Ovary (tissue), 9 donors: ENCODE measurements around the gene PDE7B. TPM values are rescaled to one million over a fixed set of nuclear protein-coding genes. Genes with fewer than 3 reads are reported as not detected.

ENCODE experiments used
- DNase-seq, 5 donors: peaks; one replicate each; pipeline ENCODE4 v3.0.0-alpha.2; 2019 to 2020
- H3K27ac ChIP-seq, 2 donors: fragments of 200-600 bp; one replicate each; pipeline versions ENCODE4 v1.5.1 to v1.8.0; 2019 to 2022
- H3K27me3 ChIP-seq: fragments of 200-600 bp; one replicate; pipeline ENCODE4 v1.8.0; 2022
- H3K36me3 ChIP-seq: fragments of 200-600 bp; sonication (generic); one replicate; pipeline ENCODE4 v1.5.1; 2019
- H3K4me1 ChIP-seq: one replicate; pipeline ENCODE4 v1.8.1; 2013; ENCODE audit warnings: mild to moderate bottlenecking, moderate library complexity; ENCODE audit not compliant: insufficient read depth
- H3K4me3 ChIP-seq: fragments of 200-600 bp; sonication (generic); one replicate; pipeline ENCODE4 v1.5.1; 2017
- H3K9me3 ChIP-seq, 2 donors: fragments of 200-600 bp in 1 of 2; sonication (generic) in 1 of 2; one replicate each; pipeline versions ENCODE4 v1.5.1 to v1.8.1; 2013 to 2019; ENCODE audit warnings: mild to moderate bottlenecking in 1 of 2, moderate library complexity in 1 of 2
- CTCF ChIP-seq, 3 donors: fragments of 450-650 bp in 2 of 3; fragments of 200-600 bp in 1 of 3; IDR thresholded peaks; one replicate each; pipeline versions ENCODE4 v1.5.1 to v1.8.0; 2016 to 2022; ENCODE audit warnings: antibody characterized with exemption in 3 of 3, mild to moderate bottlenecking in 1 of 3
- EP300 ChIP-seq: sonication (generic); formaldehyde crosslinking; IDR thresholded peaks from one replicate; pipeline ENCODE4 v1.6.1; 2017; ENCODE audit warnings: antibody characterized with exemption
- POLR2A ChIP-seq: fragments of 450-650 bp; IDR thresholded peaks from one replicate; pipeline ENCODE4 v1.6.1; 2017; ENCODE audit warnings: antibody characterized with exemption, mild to moderate bottlenecking, moderate library complexity
- WGBS, 3 donors: extraction: QIAGEN DNeasy Blood & Tissue Kit in 1 of 3; methylation state at CpG; one replicate each; pipeline versions ENCODE4 v1.1.5 to v1.1.7; 2013 to 2017; 5-methylcytosine and 5-hydroxymethylcytosine counted together
- intact Hi-C, 4 donors: fragments of 100-400 bp; cut with DNase I; formaldehyde crosslinking; loops; one replicate each; pipeline versions ENCODE4 v1.11.0 to v1.15.1; 2022 to 2023
- polyA plus RNA-seq, 2 donors: library from polyadenylated mRNA; stranded (reverse); fragments of 200-250 nt in 1 of 2; fragments of 350-450 nt in 1 of 2; fragmentation: Illumina TruSeq in 1 of 2; extraction: RNeasy Lipid Tissue Mini Kit (QIAGEN cat#74804) in 1 of 2; gene quantifications; one replicate each; pipeline ENCODE4 v1.2.3, GENCODE V29; 2013 to 2014
- total RNA-seq, 7 donors: library from RNA; depleted of rRNA in 2 of 7; stranded (reverse); fragments of >200 nt in 2 of 7; fragmentation: NEBNext Ultra II Directional in 3 of 7; extraction: Animal tissue kit (Norgen Biotek cat#: 25700) in 3 of 7; gene quantifications; one replicate each; pipeline versions ENCODE4 v1.1.0 to v1.2.4, GENCODE V29; 2016 to 2023
- donor health status: DM: no; HTN: no; CAD: no; lungs with moderate emphysema.
- donor health status: DM: no; HTN: no; CAD: no.
- donor health status: Bipolar disorder and iron deficiency.
- donor health status: DM: yes; HTN: yes; CAD: no.
- donor health status: DM: no; HTN: no; CAD: no.
- donor health status: DM: yes; HTN: yes; CAD: no.

The PDE7B gene
- total and polyA plus RNA-seq, 9 donors, result 11.6 to 62.7 (median 21.6) TPM

GRCh38 chr6:135897087-135897486 lies 45.6 kb downstream of the PDE7B start:
- 94 to 100% (median 98%) methylated on average over 1 of the region's 1 CpG for WGBS, 3 donors
- Histone ChIP-seq H3K4me1 (peaks cover 3% of the 10 kb centered on the region), H3K9me3 (no peaks in the 10 kb centered on the region), H3K36me3 (no peaks in the 10 kb centered on the region), H3K4me3 (no peak overlapping the region), H3K27me3 (no peaks in the 10 kb centered on the region), H3K27ac (no peak overlapping the region)
- intact Hi-C loops, result no loop called here
- DNase-seq, result no peak
- no peak for TF ChIP-seq CTCF (IDR thresholded peaks at IDR 0.05)
- TF ChIP-seq EP300, result no peak
- TF ChIP-seq POLR2A, result no peak

- H3K4me3 ChIP-seq, result peak overlapping the region; percentile 13
- intact Hi-C loops, result no loop called here
- 3 to 5% (median 3%) methylated on average over 6 of the region's 6 CpGs for WGBS, 3 donors
- H3K27ac ChIP-seq, result peak overlapping the region; percentile 44 to 83
- TF ChIP-seq CTCF (IDR thresholded peaks at IDR 0.05), result no peak
- TF ChIP-seq POLR2A, result no peak
- TF ChIP-seq EP300, result no peak
- no peaks in the 10 kb centered on the region for H3K36me3 ChIP-seq
- no peaks in the 10 kb centered on the region for H3K9me3 ChIP-seq
- peak; percentile 66 to 78 (median 70) for DNase-seq
- no peaks in the 10 kb centered on the region for H3K27me3 ChIP-seq
- peaks cover 4% of the 10 kb centered on the region for H3K4me1 ChIP-seq
Observed at GRCh38 chr6:135901774-135902524, 50.4 kb downstream of the PDE7B start.

- H3K4me1 ChIP-seq, result peaks cover 4% of the 10 kb centered on the region
- intact Hi-C loops, result no loop called here
- 16 to 22% (median 17%) methylated on average over 2 of the region's 2 CpGs for WGBS, 3 donors
- H3K36me3 ChIP-seq, result no peaks in the 10 kb centered on the region
- peak overlapping the region; percentile 44 to 83 for H3K27ac ChIP-seq
- no peak for TF ChIP-seq POLR2A
- no peak for TF ChIP-seq CTCF (IDR thresholded peaks at IDR 0.05)
- no peak for TF ChIP-seq EP300
- no peak overlapping the region for H3K4me3 ChIP-seq
- H3K9me3 ChIP-seq, result no peaks in the 10 kb centered on the region
- no peak for DNase-seq
- H3K27me3 ChIP-seq, result no peaks in the 10 kb centered on the region
Observed at GRCh38 chr6:135902756-135903331, 51.3 kb downstream of the PDE7B start.

- Histone ChIP-seq H3K4me3 (no peak overlapping the region), H3K27me3 (no peaks in the 10 kb centered on the region), H3K9me3 (no peaks in the 10 kb centered on the region), H3K27ac (peak overlapping the region in 1 of 2 donors; percentile 24), H3K36me3 (no peaks in the 10 kb centered on the region), H3K4me1 (peaks cover 6% of the 10 kb centered on the region)
- intact Hi-C loops, result no loop called here
- WGBS, 3 donors, result 96 to 99% (median 99%) methylated on average over 2 of the region's 2 CpGs
- DNase-seq, result no peak
- TF ChIP-seq CTCF (IDR thresholded peaks at IDR 0.05) (no peak), POLR2A (no peak), EP300 (no peak)
Observed at GRCh38 chr6:135904666-135905065, 53.2 kb downstream of the PDE7B start.
